HTR-8/SVneo (cell line): Measurements from ENCODE around the gene LMLN.
"Not testable (repeated sequence)": the region's sequence is repeated elsewhere in the genome, so short reads cannot be mapped to it uniquely, and the experiment has no call there.

Experiments used
- DNase-seq: peaks from one replicate; pipeline ENCODE4 v3.0.0; 2011; ENCODE audit warnings: low spot score, mixed read lengths; ENCODE audit not compliant: insufficient read length
- FAIRE-seq: peaks from 2 replicates; lab custom pipeline; 2011; peaks lifted over from hg19 to GRCh38; lab: Jason Lieb, UNC

LMLN gene

DNA sequence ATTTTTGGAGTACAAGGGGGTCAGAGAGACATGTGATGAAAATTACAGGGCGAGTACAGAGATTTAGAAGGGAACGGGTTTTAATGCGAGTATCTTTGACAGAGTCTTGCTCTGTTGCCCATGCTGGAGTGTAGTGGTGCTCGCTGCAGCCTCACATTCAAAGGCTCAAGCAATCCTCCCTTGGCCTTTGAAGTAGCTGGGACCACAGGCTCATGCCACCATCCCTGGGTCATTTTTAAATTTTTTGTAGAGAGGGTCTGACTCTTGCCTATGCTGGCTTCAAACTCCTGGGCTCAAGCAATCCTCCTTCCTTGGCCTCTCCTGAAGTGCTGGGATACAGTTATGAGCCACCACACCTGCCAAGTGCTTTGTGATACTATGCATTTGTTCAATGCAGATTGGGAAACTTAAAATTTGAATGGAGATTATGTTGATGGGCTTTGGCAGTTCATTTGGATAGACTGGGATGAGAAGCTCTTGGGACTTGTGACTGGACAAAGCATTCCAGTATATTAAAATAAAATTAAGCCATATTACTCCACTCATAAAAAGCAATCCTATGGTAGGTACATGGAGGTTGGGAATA, 4.0 kb upstream of the LMLN start:
- no peak for FAIRE-seq
- no peak for DNase-seq

DNA sequence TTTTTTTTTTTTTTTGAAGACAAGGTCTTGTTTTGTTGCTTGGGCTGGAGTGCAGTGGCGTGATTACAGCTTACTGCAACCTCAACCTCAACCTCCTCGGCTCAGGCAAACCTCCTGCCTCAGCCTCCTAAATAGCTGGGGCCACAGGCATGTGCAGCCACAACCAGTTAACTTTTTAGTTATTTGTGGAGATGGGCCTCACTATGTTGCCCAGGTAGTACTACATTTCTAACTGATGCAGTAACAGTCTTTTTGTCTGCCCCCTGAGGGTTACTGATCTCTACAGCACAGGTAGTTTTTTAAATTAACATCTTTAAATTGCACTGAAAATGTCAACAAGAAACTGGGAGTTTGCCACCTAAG, 3.4 kb upstream of the LMLN start:
- FAIRE-seq (no peak), DNase-seq (no peak)

DNA sequence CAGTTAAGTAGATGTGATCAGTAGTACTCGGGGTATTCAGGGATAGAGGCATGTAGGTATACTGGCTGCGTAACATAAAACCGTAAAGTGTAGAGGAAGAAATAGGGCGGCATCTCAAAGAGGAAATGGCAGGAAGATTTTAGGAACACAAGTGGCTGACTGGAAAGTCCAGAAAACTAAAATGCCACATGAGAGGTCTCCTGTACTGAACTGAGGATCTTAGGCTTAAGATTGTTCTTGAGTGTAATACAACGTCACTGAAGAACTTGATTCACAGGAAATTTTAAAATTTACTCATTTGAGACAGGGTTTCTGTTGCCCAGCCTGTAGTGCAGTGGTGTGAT, 2.3 kb upstream of the LMLN start:
- FAIRE-seq (no peak), DNase-seq (no peak)

- no peak for DNase-seq
Measured at GRCh38 chr3:197958346-197958745, 1.7 kb upstream of the LMLN start.

GRCh38 chr3:197958848-197959247, 1.2 kb upstream of the LMLN start:
- DNase-seq, FAIRE-seq: not testable (repeated sequence)

More at GRCh38 chr3:197958346-197958745, 1.7 kb upstream of the LMLN start:
- FAIRE-seq = no peak

- no peak for FAIRE-seq
- no peak for DNase-seq
Measured at GRCh38 chr3:197959500-197959890, 522 bp upstream of the LMLN start.

DNA sequence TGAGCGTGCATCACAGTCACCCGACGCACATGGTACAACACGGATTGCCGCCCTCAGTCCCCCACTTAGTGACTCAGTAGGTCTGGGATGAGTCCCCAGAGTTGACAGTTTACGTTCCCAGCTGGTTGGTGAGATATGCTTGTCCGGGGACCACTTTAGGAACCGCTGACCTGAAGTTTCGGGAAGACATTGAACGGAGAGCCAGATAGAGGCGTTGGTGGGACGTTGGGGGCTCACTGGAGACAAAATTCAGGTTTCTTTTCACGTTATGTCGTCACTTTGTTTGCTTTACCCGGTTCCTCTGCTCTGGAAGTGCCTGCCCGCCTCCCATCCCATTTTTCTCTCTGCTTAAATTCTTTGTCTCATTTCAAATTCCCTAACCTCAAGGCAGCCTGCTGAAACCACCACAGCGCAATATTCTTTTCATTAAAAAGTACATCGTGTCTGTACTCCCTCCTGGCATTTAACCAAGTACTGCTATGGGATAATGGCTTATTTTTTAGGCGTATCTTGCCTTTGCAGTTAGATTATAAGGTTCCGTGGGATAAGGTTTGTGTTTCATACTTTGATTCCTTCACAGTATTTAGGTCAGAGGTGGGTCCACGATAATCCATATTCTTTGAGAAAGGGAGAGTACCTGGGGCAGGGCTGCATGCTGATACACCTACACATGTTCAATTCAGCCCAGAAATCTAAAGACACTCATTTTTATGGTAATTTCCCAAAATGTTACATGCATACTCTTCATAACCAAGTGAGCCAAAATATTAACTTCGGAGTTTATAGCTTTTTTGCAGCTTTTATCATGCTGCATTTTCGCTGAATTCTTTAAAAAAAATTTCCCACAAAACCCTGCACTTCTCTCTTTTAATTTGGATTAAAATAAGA, 921 bp downstream of the LMLN start:
- FAIRE-seq (no peak), DNase-seq (no peak)

DNA sequence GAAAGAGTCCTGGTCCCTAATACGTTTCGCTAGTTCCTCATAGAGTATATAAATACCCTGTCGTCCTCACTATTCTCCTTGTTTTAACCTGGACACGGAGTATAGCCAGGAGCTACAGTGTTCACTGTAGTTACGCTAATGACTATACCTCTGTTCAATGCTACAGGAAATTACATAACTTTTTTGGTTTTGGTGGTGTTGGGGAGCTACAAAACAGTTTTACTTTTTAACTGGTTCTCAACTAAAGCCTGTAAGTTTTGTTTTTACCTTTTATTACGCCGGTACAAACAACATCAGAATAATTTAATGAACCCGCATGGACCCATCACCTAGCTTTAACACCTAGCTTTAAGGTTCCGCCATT, 1.5 kb downstream of the LMLN start:
- DNase-seq = no peak
- FAIRE-seq = no peak

DNA sequence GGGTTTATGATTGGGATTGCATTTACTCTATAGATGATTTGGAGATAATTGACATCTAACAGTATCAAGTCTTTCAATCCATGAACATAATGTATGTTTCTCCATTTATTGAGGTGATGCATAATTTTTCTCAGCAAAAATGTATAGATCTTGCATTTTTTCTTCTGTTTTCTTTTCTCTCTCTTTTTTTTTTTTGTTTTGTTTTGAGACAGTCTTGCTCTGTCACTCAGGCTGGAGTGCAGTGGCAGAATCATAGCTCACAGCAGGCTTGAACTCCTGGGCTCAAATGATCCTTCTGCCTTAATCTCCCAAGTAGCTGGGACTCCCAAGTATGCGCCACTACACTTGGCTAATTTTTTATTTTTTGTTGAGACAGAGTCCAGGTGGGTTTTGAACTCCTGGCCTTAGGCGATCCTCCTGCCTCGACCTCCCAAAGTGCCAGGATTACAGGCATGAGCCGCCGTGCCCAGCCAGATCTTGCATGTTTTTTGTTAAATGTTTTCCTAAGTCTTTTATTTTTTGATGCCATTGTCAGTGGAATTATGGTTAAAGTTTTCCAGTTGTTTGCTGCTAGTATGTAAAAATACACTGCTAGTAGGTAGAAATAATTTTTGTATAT, 3.1 kb downstream of the LMLN start:
- DNase-seq (no peak), FAIRE-seq (no peak)

DNA sequence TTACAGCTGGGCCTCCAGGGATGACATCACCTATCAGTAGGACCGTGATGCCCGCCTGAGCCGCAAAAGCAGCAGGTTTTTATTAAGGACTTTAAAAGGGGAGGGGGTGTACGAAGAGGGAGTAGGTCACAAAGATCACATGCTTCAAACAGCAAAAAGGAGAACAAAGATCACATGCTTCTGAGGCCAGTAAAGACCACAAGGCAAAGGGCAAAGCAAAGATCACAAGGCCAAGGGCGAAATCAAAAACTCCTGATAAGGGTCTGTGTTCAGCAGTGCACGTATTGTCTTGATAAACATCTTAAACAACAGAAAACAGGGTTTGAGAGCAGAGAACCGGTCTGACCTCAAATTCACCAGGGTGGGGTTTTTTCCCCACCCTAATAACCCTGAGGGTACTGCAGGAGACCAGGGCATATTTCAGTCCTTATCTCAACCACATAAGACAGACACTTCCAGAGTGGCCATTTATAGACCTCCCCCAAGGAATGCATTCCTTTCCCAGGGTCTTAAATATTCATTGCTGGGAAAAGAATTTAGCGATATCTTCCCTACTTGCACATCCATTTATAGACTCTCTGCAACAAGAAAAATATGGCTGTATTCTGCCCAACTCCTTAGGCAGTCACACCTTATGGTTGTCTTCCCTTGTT, 7.4 kb downstream of the LMLN start:
- not testable (repeated sequence) for FAIRE-seq, DNase-seq

GRCh38 chr3:197970588-197970987, 10.6 kb downstream of the LMLN start:
- DNase-seq = no peak
- no peak for FAIRE-seq

GRCh38 chr3:197974016-197974415, 14.0 kb downstream of the LMLN start:
- no peak for DNase-seq
- FAIRE-seq = no peak

- FAIRE-seq = no peak
Measured at GRCh38 chr3:197975311-197975710, 15.3 kb downstream of the LMLN start.

DNA sequence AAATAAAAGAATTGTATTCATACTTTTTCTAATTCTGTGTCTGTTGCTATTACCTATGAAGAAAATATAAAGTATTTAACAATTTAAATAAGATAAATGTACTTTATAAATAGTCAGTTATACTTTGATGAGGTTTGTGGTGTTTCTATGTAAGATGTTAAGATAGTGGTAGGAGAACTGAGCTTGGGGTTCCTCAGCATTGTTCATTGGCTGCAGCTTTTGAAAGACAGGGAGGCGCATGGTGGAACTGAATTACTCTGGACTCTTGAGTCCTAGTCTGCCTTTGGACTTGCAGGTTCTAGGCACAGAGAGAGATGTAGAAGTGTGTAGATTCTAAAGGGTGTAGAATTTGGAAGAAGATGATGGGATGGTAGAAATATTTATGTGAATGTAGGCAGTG, 23.1 kb downstream of the LMLN start:
- FAIRE-seq = no peak
- DNase-seq = no peak

More at GRCh38 chr3:197975311-197975710, 15.3 kb downstream of the LMLN start:
- no peak for DNase-seq

DNA sequence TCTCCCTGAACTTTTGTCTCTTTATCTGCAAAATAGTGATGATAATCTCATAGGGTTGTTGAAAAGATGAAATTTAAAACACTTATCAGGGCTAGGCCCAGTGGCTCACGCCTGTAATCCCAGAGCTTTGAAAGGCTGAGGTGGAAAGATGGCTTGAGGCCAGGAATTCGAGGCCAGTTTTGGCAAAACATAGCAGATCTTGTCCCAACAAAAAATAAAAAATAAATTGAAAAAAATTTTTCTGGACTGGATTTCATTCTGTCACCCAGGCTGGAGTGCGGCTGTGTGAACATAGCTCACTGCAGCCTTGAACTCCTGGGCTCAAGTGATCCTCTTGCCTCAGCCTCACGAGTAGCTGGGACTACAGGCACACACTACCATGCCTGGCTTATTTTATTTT, 29.6 kb downstream of the LMLN start:
- no peak for FAIRE-seq

DNA sequence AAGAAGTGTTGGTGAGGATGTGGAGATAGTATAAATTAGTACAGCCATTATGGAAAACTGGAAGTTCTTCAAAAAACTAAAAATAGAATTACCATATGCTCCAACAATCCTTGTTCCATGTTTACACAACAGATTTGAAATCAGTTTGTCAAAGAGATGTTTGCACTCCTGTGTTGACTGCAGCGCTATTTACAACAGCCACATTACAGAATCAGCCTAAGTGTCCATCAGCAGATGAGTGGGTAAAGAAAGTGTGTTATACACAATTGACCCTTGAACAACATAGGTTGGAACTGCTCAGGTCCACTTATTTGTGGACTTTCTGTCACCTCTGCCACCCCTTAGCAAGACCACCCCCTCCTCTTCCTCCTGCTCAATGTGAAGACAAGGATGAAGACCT, 34.7 kb downstream of the LMLN start:
- FAIRE-seq = no peak
- DNase-seq = no peak

More for the DNA sequence above, 29.6 kb downstream of the LMLN start:
- no peak for DNase-seq

- DNase-seq (no peak), FAIRE-seq (no peak)
Measured at GRCh38 chr3:197996855-197997254, 36.8 kb downstream of the LMLN start.

- no peak for DNase-seq
- no peak for FAIRE-seq
Measured at GRCh38 chr3:197997936-197998335, 37.9 kb downstream of the LMLN start.

GRCh38 chr3:198017090-198017489, 57.1 kb downstream of the LMLN start:
- DNase-seq (no peak), FAIRE-seq (no peak)

DNA sequence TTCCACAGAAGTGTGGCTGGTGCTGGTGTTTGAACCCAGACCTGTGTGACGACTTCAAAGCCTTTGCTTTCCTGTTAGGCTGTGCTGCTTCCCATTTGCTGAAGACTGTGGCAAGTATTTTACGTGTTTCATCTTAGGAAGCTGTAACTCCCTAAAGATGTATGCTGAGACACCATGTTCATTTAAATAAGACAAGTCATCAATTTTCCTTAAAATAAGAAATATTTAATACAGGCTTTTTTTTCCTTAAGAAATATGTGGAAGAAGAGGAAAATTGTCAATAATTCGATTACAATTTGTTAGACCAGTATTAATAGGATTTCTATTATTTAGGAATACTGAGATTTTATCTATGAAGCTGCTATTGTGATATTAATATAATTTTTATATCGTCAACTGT, 58.4 kb downstream of the LMLN start:
- FAIRE-seq = no peak
- DNase-seq = no peak

GRCh38 chr3:198019115-198019514, 59.1 kb downstream of the LMLN start:
- DNase-seq (no peak), FAIRE-seq (no peak)
